HEK293 (cell line): ENCODE data around the gene FAM171A2.

Experiments used
- CTCF ChIP-seq: fragments of 450-650 bp; formaldehyde crosslinking; IDR thresholded peaks from 2 replicates; pipeline ENCODE4 v1.5.1; 2016; ENCODE audit warnings: missing biosample characterization, missing genetic modification characterization
- PATZ1 ChIP-seq: fragments of 450-650 bp; formaldehyde crosslinking; IDR thresholded peaks from 2 replicates; pipeline ENCODE4 v1.5.1; 2016; ENCODE audit warnings: missing biosample characterization, missing genetic modification characterization
- ZNF274 ChIP-seq, 2 experiments: fragments of 200-500 bp in 1 of 2; fragments of 450-650 bp in 1 of 2; sonication (Bioruptor generic) in 1 of 2; formaldehyde crosslinking in 1 of 2; IDR thresholded peaks; 2 replicates each; pipeline versions ENCODE4 v1.5.1 to v1.6.1; 2014 to 2016; ENCODE audit warnings: borderline replicate concordance in 1 of 2, inconsistent platforms in 1 of 2, low read length in 1 of 2, missing biosample characterization in 1 of 2, missing genetic modification characterization in 1 of 2
- ZNF433 ChIP-seq: fragments of 450-650 bp; formaldehyde crosslinking; IDR thresholded peaks from 2 replicates; pipeline ENCODE4 v1.5.1; 2016; ENCODE audit warnings: missing biosample characterization, missing genetic modification characterization, low read depth
- ZNF510 ChIP-seq: fragments of 450-650 bp; formaldehyde crosslinking; IDR thresholded peaks from 2 replicates; pipeline ENCODE4 v1.5.1; 2018; ENCODE audit warnings: mild to moderate bottlenecking, missing genetic modification characterization, missing biosample characterization; ENCODE audit not compliant: insufficient replicate concordance
- ZNF513 ChIP-seq: fragments of 450-650 bp; IDR thresholded peaks from 2 replicates; pipeline ENCODE4 v1.5.1; 2018; ENCODE audit warnings: missing biosample characterization, missing genetic modification characterization

- TF ChIP-seq ZNF510 (tag by site-specific recombination) = no peak
- no peak for TF ChIP-seq CTCF (tag by site-specific recombination)
- no peak for TF ChIP-seq ZNF274 (IDR thresholded peaks at IDR 0.05; ENCODE audit: low read length)
- TF ChIP-seq ZNF274 (tag by site-specific recombination; IDR thresholded peaks at IDR 0.05; ENCODE audit: borderline replicate concordance) = no peak
- TF ChIP-seq ZNF513 (tag by site-specific recombination) = no peak
- no peak for TF ChIP-seq PATZ1 (tag by site-specific recombination)
- no peak for TF ChIP-seq ZNF433
Measured at GRCh38 chr17:44359006-44359405, 4.6 kb downstream of the FAM171A2 start.
